OCI-LY1 (cell line): ENCODE data around the gene CCNY.

Source experiments
- H2AFZ ChIP-seq: fragments of 200-600 bp; sonication (generic), shearing (Covaris generic); 2 replicates; pipeline ENCODE4 v1.6.0; 2014; ENCODE audit warnings: antibody characterized with exemption, mild to moderate bottlenecking, low read length
- H3F3A ChIP-seq: fragments of 200-600 bp; sonication (generic), shearing (Covaris generic); 2 replicates; pipeline ENCODE4 v1.6.0; 2014; ENCODE audit warnings: mild to moderate bottlenecking, antibody characterized with exemption, low read length, moderate library complexity; ENCODE audit not compliant: insufficient read depth
- H3K27ac ChIP-seq: fragments of 200-600 bp; sonication (generic); 2 replicates; pipeline ENCODE4 v1.5.1; 2014; ENCODE audit warnings: low read length, mixed run types, mild to moderate bottlenecking, low read depth; ENCODE audit not compliant: poor library complexity, severe bottlenecking
- H3K27me3 ChIP-seq: fragments of 200-600 bp; sonication (generic); 2 replicates; pipeline ENCODE4 v1.6.0; 2014; ENCODE audit warnings: antibody characterized with exemption, mild to moderate bottlenecking, low read length, moderate library complexity; ENCODE audit not compliant: insufficient read depth
- H3K36me3 ChIP-seq: fragments of 200-600 bp; sonication (generic); 2 replicates; pipeline ENCODE4 v1.6.1; 2014; ENCODE audit warnings: mild to moderate bottlenecking, antibody characterized with exemption, low read length, moderate library complexity, mixed read lengths; ENCODE audit not compliant: insufficient read depth
- H3K4me1 ChIP-seq: fragments of 200-600 bp; sonication (generic); 2 replicates; pipeline ENCODE4 v1.5.1; 2014; ENCODE audit warnings: mild to moderate bottlenecking, low read length, moderate library complexity; ENCODE audit not compliant: insufficient read depth, severe bottlenecking
- H3K4me2 ChIP-seq: fragments of 200-600 bp; sonication (generic), shearing (Covaris generic); 2 replicates; pipeline ENCODE4 v1.6.1; 2014; ENCODE audit warnings: low read length
- H3K4me3 ChIP-seq: fragments of 200-600 bp; sonication (generic); 2 replicates; pipeline ENCODE4 v1.5.1; 2014; ENCODE audit warnings: low read length, low read depth, mild to moderate bottlenecking, mixed read lengths; ENCODE audit not compliant: poor library complexity, severe bottlenecking
- H3K79me2 ChIP-seq: fragments of 200-600 bp; shearing (Covaris generic); 2 replicates; pipeline ENCODE4 v1.6.1; 2016; ENCODE audit warnings: mixed run types, low read length, mixed read lengths; ENCODE audit not compliant: insufficient read depth
- H3K9ac ChIP-seq: fragments of 200-600 bp; sonication (generic), shearing (Covaris generic); 2 replicates; pipeline ENCODE4 v1.6.1; 2014; ENCODE audit warnings: mild to moderate bottlenecking, low read length, mixed read lengths
- H3K9me2 ChIP-seq: fragments of 200-600 bp; sonication (generic), shearing (Covaris generic); 2 replicates; pipeline ENCODE4 v1.6.1; 2014; ENCODE audit warnings: low read depth, mild to moderate bottlenecking, low read length, mixed read lengths
- H3K9me3 ChIP-seq: fragments of 200-600 bp; shearing (Covaris generic); 2 replicates; pipeline ENCODE4 v1.6.1; 2014; ENCODE audit warnings: low read length, mixed read lengths
- H4K20me1 ChIP-seq: fragments of 200-600 bp; sonication (generic), shearing (Covaris generic); 2 replicates; pipeline ENCODE4 v1.6.0; 2016; ENCODE audit warnings: mild to moderate bottlenecking, low read length; ENCODE audit not compliant: insufficient read depth
- EZH2 ChIP-seq: fragments of 200-600 bp; sonication (generic), shearing (Covaris generic); IDR thresholded peaks from 2 replicates; pipeline ENCODE4 v1.8.0; 2017; ENCODE audit warnings: borderline replicate concordance, mixed run types, mild to moderate bottlenecking, antibody characterized with exemption, low read length, moderate library complexity, mixed read lengths
- TF ChIP-seq, protein P1 (sequence below): fragments of 200-600 bp; sonication (generic), shearing (Covaris generic); IDR thresholded peaks from 2 replicates; pipeline ENCODE4 v1.5.1; 2017; ENCODE audit warnings: mild to moderate bottlenecking, antibody characterized with exemption, low read length, moderate library complexity, mixed read lengths

CCNY gene

DNA sequence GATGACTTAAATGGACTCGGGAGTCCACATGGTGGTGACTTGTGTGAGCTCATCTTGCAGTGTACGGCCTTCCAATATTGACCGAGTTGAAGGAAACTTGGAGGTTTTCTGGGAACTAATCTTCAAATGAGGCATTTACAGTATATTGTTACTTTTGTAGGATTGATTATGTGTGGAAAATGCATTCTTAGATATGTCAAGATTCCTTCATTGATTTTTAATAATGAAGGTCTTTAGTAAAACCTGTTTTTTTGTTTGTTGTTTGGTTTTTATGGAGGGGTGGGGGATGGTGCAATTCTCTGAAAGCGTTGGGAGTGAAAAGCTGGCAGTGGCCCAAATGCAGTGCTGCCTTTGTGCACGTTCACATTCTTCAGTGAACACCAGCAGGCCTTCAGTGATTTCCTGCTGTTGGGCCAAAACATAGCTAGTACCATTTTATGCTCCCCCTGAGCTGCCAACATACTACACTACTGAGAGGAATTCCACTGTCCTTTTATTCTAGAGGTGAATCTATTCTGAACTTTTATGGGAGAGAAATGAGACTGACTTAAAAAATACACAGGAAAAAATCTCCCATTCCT is 50.4 kb downstream of the CCNY start:
- Histone ChIP-seq H2AFZ (no peak overlapping the region), H3K4me1 (peaks cover 13% of the 10 kb centered on the region), H3K9ac (no peak overlapping the region), H3K4me2 (no peak overlapping the region), H3K27ac (no peak overlapping the region), H3K9me2 (no peaks in the 10 kb centered on the region), H3K9me3 (0 out of 2 replicates have a peak, but pooled peaks cover 7% of the 10 kb centered on the region), H3K4me3 (no peak overlapping the region), H3K27me3 (no peaks in the 10 kb centered on the region), H4K20me1 (no peaks in the 10 kb centered on the region), H3K36me3 (no peaks in the 10 kb centered on the region), H3F3A (no peaks in the 10 kb centered on the region), H3K79me2 (no peaks in the 10 kb centered on the region)
- no peak for TF ChIP-seq EZH2
- TF ChIP-seq, protein P1, sequence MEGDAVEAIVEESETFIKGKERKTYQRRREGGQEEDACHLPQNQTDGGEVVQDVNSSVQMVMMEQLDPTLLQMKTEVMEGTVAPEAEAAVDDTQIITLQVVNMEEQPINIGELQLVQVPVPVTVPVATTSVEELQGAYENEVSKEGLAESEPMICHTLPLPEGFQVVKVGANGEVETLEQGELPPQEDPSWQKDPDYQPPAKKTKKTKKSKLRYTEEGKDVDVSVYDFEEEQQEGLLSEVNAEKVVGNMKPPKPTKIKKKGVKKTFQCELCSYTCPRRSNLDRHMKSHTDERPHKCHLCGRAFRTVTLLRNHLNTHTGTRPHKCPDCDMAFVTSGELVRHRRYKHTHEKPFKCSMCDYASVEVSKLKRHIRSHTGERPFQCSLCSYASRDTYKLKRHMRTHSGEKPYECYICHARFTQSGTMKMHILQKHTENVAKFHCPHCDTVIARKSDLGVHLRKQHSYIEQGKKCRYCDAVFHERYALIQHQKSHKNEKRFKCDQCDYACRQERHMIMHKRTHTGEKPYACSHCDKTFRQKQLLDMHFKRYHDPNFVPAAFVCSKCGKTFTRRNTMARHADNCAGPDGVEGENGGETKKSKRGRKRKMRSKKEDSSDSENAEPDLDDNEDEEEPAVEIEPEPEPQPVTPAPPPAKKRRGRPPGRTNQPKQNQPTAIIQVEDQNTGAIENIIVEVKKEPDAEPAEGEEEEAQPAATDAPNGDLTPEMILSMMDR = no peak

DNA sequence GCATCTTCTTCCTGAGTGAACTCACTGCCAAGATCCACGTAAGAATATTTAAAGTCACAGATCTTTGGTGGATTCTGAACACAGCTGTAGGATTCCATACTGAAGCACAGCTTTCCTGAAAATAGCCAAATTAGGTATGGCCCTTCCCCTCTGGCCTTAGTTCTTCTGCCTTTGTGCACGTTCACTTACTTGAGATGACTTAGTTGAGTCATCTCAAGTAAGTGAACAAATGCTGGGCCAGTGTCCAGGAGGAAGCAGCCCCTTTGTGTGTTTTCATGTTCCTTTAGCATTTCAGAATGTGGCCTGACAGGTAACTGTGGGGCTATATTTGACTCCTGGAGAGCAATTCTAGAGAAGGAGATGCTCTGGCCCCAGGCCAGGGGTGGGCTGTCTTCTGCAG is 51.5 kb downstream of the CCNY start:
- H3K36me3 ChIP-seq = no peaks in the 10 kb centered on the region
- no peak overlapping the region for H3K4me3 ChIP-seq
- H3K9ac ChIP-seq = no peak overlapping the region
- H4K20me1 ChIP-seq = no peaks in the 10 kb centered on the region
- no peak for TF ChIP-seq EZH2
- TF ChIP-seq, protein P1 = no peak
- no peak overlapping the region for H3K4me2 ChIP-seq
- H3K9me3 ChIP-seq = 0 out of 2 replicates have a peak, but pooled peaks cover 7% of the 10 kb centered on the region
- no peaks in the 10 kb centered on the region for H3F3A ChIP-seq
- no peak overlapping the region for H2AFZ ChIP-seq
- no peak overlapping the region for H3K27ac ChIP-seq
- no peaks in the 10 kb centered on the region for H3K79me2 ChIP-seq
- H3K9me2 ChIP-seq = no peaks in the 10 kb centered on the region
- H3K27me3 ChIP-seq = no peaks in the 10 kb centered on the region
- peaks cover 13% of the 10 kb centered on the region for H3K4me1 ChIP-seq

DNA sequence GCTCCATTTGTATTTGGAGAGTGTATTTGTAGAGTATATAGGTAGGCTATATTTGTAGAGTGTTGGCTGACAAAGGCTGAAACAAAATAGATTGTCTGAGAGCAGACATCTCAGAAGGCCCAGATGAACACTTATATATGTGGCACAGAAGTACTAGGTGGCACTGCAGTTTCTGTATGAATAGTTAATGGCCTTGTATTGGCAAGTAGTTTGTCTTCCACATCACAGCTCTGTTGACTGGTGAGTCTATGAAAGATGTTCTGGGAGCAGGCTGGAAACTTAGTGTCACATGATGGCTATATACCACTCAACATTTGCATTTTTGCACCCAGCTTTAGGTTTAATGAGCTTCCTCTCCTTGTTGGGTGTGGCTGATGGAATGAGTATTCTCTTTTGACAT is 51.9 kb downstream of the CCNY start:
- H4K20me1 ChIP-seq = no peaks in the 10 kb centered on the region
- H3K9me3 ChIP-seq = 0 out of 2 replicates have a peak, but pooled peaks cover 7% of the 10 kb centered on the region
- H3K9ac ChIP-seq = no peak overlapping the region
- no peaks in the 10 kb centered on the region for H3F3A ChIP-seq
- H3K4me2 ChIP-seq = no peak overlapping the region
- H3K27me3 ChIP-seq = no peaks in the 10 kb centered on the region
- no peak overlapping the region for H3K4me3 ChIP-seq
- no peaks in the 10 kb centered on the region for H3K36me3 ChIP-seq
- no peaks in the 10 kb centered on the region for H3K9me2 ChIP-seq
- no peak for TF ChIP-seq EZH2
- TF ChIP-seq, protein P1 = no peak
- H3K4me1 ChIP-seq = peaks cover 13% of the 10 kb centered on the region
- no peak overlapping the region for H3K27ac ChIP-seq
- no peak overlapping the region for H2AFZ ChIP-seq
- H3K79me2 ChIP-seq = no peaks in the 10 kb centered on the region
